Fibroblast of lung (primary cell): Measurements from ENCODE around the gene SLC44A5. TPM values are rescaled to one million over a fixed set of nuclear protein-coding genes. Genes with fewer than 3 reads are reported as not detected.

Experiments
- DNase-seq, 2 donors: peaks; one replicate each; pipeline versions ENCODE4 v3.0.0 to v3.0.0-alpha.2; 2010; ENCODE audit warnings: low read depth in 2 of 2
- H2AFZ ChIP-seq: 2 replicates; pipeline ENCODE4 v1.5.1; 2012; ENCODE audit warnings: low read length, control low read depth, inconsistent platforms
- H3K27ac ChIP-seq: 2 replicates; pipeline ENCODE4 v1.5.1; 2011; ENCODE audit warnings: low read length, control low read depth; ENCODE audit not compliant: insufficient read depth
- H3K27me3 ChIP-seq: 2 replicates; pipeline ENCODE4 v1.5.1; 2011; ENCODE audit warnings: mild to moderate bottlenecking, low read length; ENCODE audit not compliant: control insufficient read depth, insufficient read depth
- H3K36me3 ChIP-seq: 2 replicates; pipeline ENCODE4 v1.5.1; 2011; ENCODE audit warnings: low read length; ENCODE audit not compliant: control insufficient read depth, insufficient read depth
- H3K4me1 ChIP-seq: 2 replicates; pipeline ENCODE4 v1.5.1; 2011; ENCODE audit warnings: low read length; ENCODE audit not compliant: control insufficient read depth, insufficient read depth; ENCODE audit errors: extremely low read depth
- H3K4me2 ChIP-seq: 2 replicates; pipeline ENCODE4 v1.5.1; 2011; ENCODE audit warnings: low read length, control low read depth; ENCODE audit not compliant: insufficient read depth; ENCODE audit errors: extremely low read depth
- H3K4me3 ChIP-seq, 4 experiments: fragments of 200-600 bp in 1 of 4; sonication (generic) in 1 of 4; replicated peaks in 1 of 4; 2 replicates each; pipeline ENCODE4 v1.5.1; 2011 to 2016; ENCODE audit warnings: low read length in 4 of 4, low read depth in 3 of 4, mild to moderate bottlenecking in 3 of 4, control low read depth in 2 of 4, inconsistent platforms in 1 of 4, mixed read lengths in 1 of 4; ENCODE audit not compliant: insufficient read depth in 1 of 4; ENCODE audit errors: control extremely low read depth in 1 of 4
- H3K79me2 ChIP-seq: 2 replicates; pipeline ENCODE4 v1.5.1; 2012; ENCODE audit warnings: mild to moderate bottlenecking, low read length, inconsistent platforms; ENCODE audit not compliant: control insufficient read depth, insufficient read depth
- H3K9ac ChIP-seq: 2 replicates; pipeline ENCODE4 v1.5.1; 2011; ENCODE audit warnings: mild to moderate bottlenecking, low read length, control low read depth; ENCODE audit not compliant: insufficient read depth
- H3K9me3 ChIP-seq: 2 replicates; pipeline ENCODE4 v1.5.1; 2012; ENCODE audit warnings: low read depth, low read length; ENCODE audit not compliant: control insufficient read depth, insufficient read depth
- H4K20me1 ChIP-seq: 2 replicates; pipeline ENCODE4 v1.5.1; 2011; ENCODE audit warnings: low read length; ENCODE audit not compliant: control insufficient read depth, insufficient read depth; ENCODE audit errors: extremely low read depth
- CTCF ChIP-seq, 2 donors: IDR thresholded peaks in 1 of 2; conservative IDR thresholded peaks in 1 of 2; 1 replicate in 1 of 2; 2 replicates in 1 of 2; pipeline ENCODE4 v1.5.1; 2011 to 2012; ENCODE audit warnings: low read length in 2 of 2, control low read depth in 1 of 2, inconsistent platforms in 1 of 2, low read depth in 1 of 2, mild to moderate bottlenecking in 1 of 2
- EZH2 ChIP-seq: IDR thresholded peaks from 2 replicates; pipeline ENCODE4 v1.5.1; 2012; ENCODE audit warnings: low read length, control low read depth, mild to moderate bottlenecking; ENCODE audit errors: missing control alignments
- polyA plus RNA-seq, 2 donors: library from polyadenylated mRNA; depleted of rRNA in 1 of 2; stranded (reverse) in 1 of 2; unstranded in 1 of 2; fragments of >200 nt; gene quantifications; 2 replicates each; pipeline ENCODE4 v1.2.1, GENCODE V29; 2011 to 2012; ENCODE audit warnings: missing spikeins in 1 of 2
- total RNA-seq: library from RNA; depleted of rRNA; stranded (reverse); fragments of >200 nt; gene quantifications from 2 replicates; pipeline ENCODE4 v1.2.1, GENCODE V29; 2014

SLC44A5 gene
- total and polyA plus RNA-seq, 2 donors (not counting 1 experiment from before 2014, with no cell fraction given), result under 0.01 to 0.03 TPM

DNA sequence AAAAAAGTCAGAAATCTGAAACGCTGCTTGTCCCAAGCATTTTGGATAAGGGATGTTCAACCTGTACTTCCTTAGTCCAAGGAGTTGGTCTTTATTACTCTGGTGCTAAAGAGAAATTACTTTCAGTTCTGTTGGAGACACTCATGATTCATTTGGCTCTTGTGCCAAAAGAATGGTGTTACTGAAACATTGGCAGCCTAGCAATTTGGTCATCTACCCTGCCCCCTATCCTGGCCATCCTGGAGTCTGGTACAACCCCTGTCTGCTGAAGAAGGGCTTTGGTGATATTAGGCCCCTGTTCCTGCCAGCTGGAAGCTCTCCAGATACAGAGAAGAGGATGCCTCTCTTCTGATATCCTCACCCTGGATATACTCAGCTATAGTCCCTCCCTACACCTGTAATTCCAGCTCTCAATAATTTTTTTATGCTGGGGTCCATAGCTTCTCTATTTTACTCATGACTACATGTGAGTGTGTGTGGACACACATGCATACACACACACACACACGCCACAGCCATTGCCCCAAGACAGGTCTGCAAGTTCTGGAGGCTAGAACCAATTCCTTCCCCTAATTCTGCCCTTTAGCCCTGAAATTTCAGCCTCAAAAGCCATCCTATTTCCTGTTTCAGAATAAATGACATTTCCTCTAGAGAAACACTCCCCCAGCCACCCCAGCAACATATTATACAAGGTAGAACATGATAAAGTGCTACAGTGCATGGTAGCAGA lies 436.7 kb downstream of the SLC44A5 start:
- Histone ChIP-seq H3K27me3 (no peaks in the 10 kb centered on the region), H3K27ac (no peak overlapping the region), H3K4me1 (no peaks in the 10 kb centered on the region), H3K9me3 (no peaks in the 10 kb centered on the region), H3K4me2 (no peak overlapping the region), H4K20me1 (no peaks in the 10 kb centered on the region), H3K9ac (no peak overlapping the region), H3K4me3 (no peak overlapping the region), H3K79me2 (no peaks in the 10 kb centered on the region), H3K36me3 (no peaks in the 10 kb centered on the region), H2AFZ (no peak overlapping the region)
- no peak for DNase-seq
- no peak for TF ChIP-seq CTCF (conservative IDR thresholded peaks at IDR 0.05 in 1 of 2, IDR thresholded peaks at IDR 0.05 in 1 of 2; ENCODE audit: low read depth in 1 of 2, low read length in 2 of 2)
- no peak for TF ChIP-seq EZH2

DNA sequence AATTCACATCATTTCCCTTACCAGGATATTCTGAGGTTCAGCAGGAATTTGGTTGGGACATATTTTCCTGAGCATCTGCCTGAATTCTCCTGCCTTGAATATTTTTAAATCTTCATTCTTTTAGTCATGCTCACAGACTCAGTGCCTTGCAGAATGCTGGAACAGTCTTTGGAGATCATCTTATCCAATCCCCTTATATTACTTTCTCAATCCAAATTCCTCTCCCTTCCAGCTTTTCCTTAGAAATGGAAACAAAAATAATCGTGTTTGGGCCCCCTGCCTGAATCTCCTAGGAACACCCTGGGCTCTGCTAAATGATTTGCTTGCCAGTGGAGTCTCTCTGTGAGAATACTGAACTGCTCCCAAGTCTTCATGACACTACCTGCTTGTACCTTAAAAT lies 438.4 kb downstream of the SLC44A5 start:
- Histone ChIP-seq H3K79me2 (no peaks in the 10 kb centered on the region), H3K27ac (no peak overlapping the region), H2AFZ (no peak overlapping the region), H3K9me3 (no peaks in the 10 kb centered on the region), H4K20me1 (no peaks in the 10 kb centered on the region), H3K4me1 (no peaks in the 10 kb centered on the region), H3K36me3 (no peaks in the 10 kb centered on the region), H3K27me3 (no peaks in the 10 kb centered on the region), H3K9ac (no peak overlapping the region), H3K4me2 (no peak overlapping the region), H3K4me3 (no peak overlapping the region)
- DNase-seq, result no peak
- no peak for TF ChIP-seq CTCF (conservative IDR thresholded peaks at IDR 0.05 in 1 of 2, IDR thresholded peaks at IDR 0.05 in 1 of 2; ENCODE audit: low read depth in 1 of 2, low read length in 2 of 2)
- no peak for TF ChIP-seq EZH2

GRCh38 chr1:75171876-75172275 lies 439.0 kb downstream of the SLC44A5 start:
- Histone ChIP-seq H3K27ac (no peak overlapping the region), H3K36me3 (no peaks in the 10 kb centered on the region), H3K4me2 (no peak overlapping the region), H2AFZ (no peak overlapping the region), H3K4me3 (no peak overlapping the region), H4K20me1 (no peaks in the 10 kb centered on the region), H3K27me3 (no peaks in the 10 kb centered on the region), H3K4me1 (no peaks in the 10 kb centered on the region), H3K9ac (no peak overlapping the region), H3K9me3 (no peaks in the 10 kb centered on the region), H3K79me2 (no peaks in the 10 kb centered on the region)
- TF ChIP-seq CTCF (conservative IDR thresholded peaks at IDR 0.05 in 1 of 2, IDR thresholded peaks at IDR 0.05 in 1 of 2; ENCODE audit: low read depth in 1 of 2, low read length in 2 of 2), result no peak
- no peak for TF ChIP-seq EZH2
- DNase-seq, result no peak
